Keratinocyte (primary cell): ENCODE results near the gene KCNG2.

Experiments used
- CTCF ChIP-seq, 3 experiments: IDR thresholded peaks in 1 of 3; conservative IDR thresholded peaks in 1 of 3; optimal IDR thresholded peaks in 1 of 3; 2 replicates in 2 of 3; 3 replicates in 1 of 3; pipeline versions ENCODE3 to v1.5.1; 2011; ENCODE audit warnings: low read length in 3 of 3, mild to moderate bottlenecking in 3 of 3, moderate library complexity in 2 of 3, control low read depth in 1 of 3, inconsistent platforms in 1 of 3; ENCODE audit not compliant: insufficient read depth in 2 of 3; ENCODE audit errors: extremely low read depth in 1 of 3
- EZH2 ChIP-seq: IDR thresholded peaks from one replicate; pipeline ENCODE4 v1.6.1; 2012; ENCODE audit warnings: inconsistent platforms, mild to moderate bottlenecking, low read length, moderate library complexity

DNA sequence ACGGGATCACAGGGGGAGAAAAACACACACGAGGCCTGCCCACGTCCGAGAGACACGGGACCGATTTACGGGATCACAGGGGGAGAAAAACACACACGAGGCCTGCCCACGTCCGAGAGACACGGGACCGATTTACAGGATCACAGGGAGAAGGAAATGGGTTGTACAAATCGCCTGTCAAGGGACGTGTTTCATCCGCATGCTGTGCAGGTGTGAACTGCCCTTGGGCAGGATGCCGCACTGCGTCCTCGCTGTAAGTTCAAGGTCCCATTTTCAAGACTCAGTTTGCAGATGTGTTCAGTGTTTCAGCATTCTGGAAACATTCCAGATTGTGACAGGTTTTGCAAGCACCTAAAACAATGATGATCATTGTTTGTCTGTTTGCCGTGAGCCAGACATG is 2.3 kb upstream of the KCNG2 start:
- no peak for TF ChIP-seq CTCF (optimal IDR thresholded peaks at IDR 0.05 in 1 of 3, IDR thresholded peaks at IDR 0.05 in 1 of 3, conservative IDR thresholded peaks at IDR 0.05 in 1 of 3; ENCODE audit: extremely low read depth in 1 of 3, insufficient read depth in 2 of 3, low read length in 3 of 3)
- TF ChIP-seq EZH2: no peak
